Ovary (tissue), 9 donors: ENCODE measurements around the gene APBA3. TPM values are rescaled to one million over a fixed set of nuclear protein-coding genes. Genes with fewer than 3 reads are reported as not detected.

Source experiments
- DNase-seq, 5 donors: peaks; one replicate each; pipeline ENCODE4 v3.0.0-alpha.2; 2019 to 2020
- H3K27ac ChIP-seq, 2 donors: fragments of 200-600 bp; one replicate each; pipeline versions ENCODE4 v1.5.1 to v1.8.0; 2019 to 2022
- H3K27me3 ChIP-seq: fragments of 200-600 bp; one replicate; pipeline ENCODE4 v1.8.0; 2022
- H3K36me3 ChIP-seq: fragments of 200-600 bp; sonication (generic); one replicate; pipeline ENCODE4 v1.5.1; 2019
- H3K4me1 ChIP-seq: one replicate; pipeline ENCODE4 v1.8.1; 2013; ENCODE audit warnings: mild to moderate bottlenecking, moderate library complexity; ENCODE audit not compliant: insufficient read depth
- H3K4me3 ChIP-seq: fragments of 200-600 bp; sonication (generic); one replicate; pipeline ENCODE4 v1.5.1; 2017
- H3K9me3 ChIP-seq, 2 donors: fragments of 200-600 bp in 1 of 2; sonication (generic) in 1 of 2; one replicate each; pipeline versions ENCODE4 v1.5.1 to v1.8.1; 2013 to 2019; ENCODE audit warnings: mild to moderate bottlenecking in 1 of 2, moderate library complexity in 1 of 2
- CTCF ChIP-seq, 3 donors: fragments of 450-650 bp in 2 of 3; fragments of 200-600 bp in 1 of 3; IDR thresholded peaks; one replicate each; pipeline versions ENCODE4 v1.5.1 to v1.8.0; 2016 to 2022; ENCODE audit warnings: antibody characterized with exemption in 3 of 3, mild to moderate bottlenecking in 1 of 3
- EP300 ChIP-seq: sonication (generic); formaldehyde crosslinking; IDR thresholded peaks from one replicate; pipeline ENCODE4 v1.6.1; 2017; ENCODE audit warnings: antibody characterized with exemption
- POLR2A ChIP-seq: fragments of 450-650 bp; IDR thresholded peaks from one replicate; pipeline ENCODE4 v1.6.1; 2017; ENCODE audit warnings: antibody characterized with exemption, mild to moderate bottlenecking, moderate library complexity
- WGBS, 3 donors: extraction: QIAGEN DNeasy Blood & Tissue Kit in 1 of 3; methylation state at CpG; one replicate each; pipeline versions ENCODE4 v1.1.5 to v1.1.7; 2013 to 2017; 5-methylcytosine and 5-hydroxymethylcytosine counted together
- intact Hi-C, 4 donors: fragments of 100-400 bp; cut with DNase I; formaldehyde crosslinking; loops; one replicate each; pipeline versions ENCODE4 v1.11.0 to v1.15.1; 2022 to 2023
- polyA plus RNA-seq, 2 donors: library from polyadenylated mRNA; stranded (reverse); fragments of 200-250 nt in 1 of 2; fragments of 350-450 nt in 1 of 2; fragmentation: Illumina TruSeq in 1 of 2; extraction: RNeasy Lipid Tissue Mini Kit (QIAGEN cat#74804) in 1 of 2; gene quantifications; one replicate each; pipeline ENCODE4 v1.2.3, GENCODE V29; 2013 to 2014
- total RNA-seq, 7 donors: library from RNA; depleted of rRNA in 2 of 7; stranded (reverse); fragments of >200 nt in 2 of 7; fragmentation: NEBNext Ultra II Directional in 3 of 7; extraction: Animal tissue kit (Norgen Biotek cat#: 25700) in 3 of 7; gene quantifications; one replicate each; pipeline versions ENCODE4 v1.1.0 to v1.2.4, GENCODE V29; 2016 to 2023
- donor health status: DM: no; HTN: no; CAD: no; lungs with moderate emphysema.
- donor health status: DM: no; HTN: no; CAD: no.
- donor health status: Bipolar disorder and iron deficiency.
- donor health status: DM: yes; HTN: yes; CAD: no.
- donor health status: DM: no; HTN: no; CAD: no.
- donor health status: DM: yes; HTN: yes; CAD: no.

Gene APBA3
- total and polyA plus RNA-seq, 9 donors = 0.88 to 25.4 (median 20.2) TPM

GRCh38 chr19:3725121-3725520 is 36.4 kb downstream of the APBA3 start:
- WGBS, 3 donors = 58 to 60% (median 60%) methylated on average over 3 of the region's 3 CpGs
- Histone ChIP-seq H3K27ac (no peak overlapping the region), H3K4me3 (no peak overlapping the region), H3K4me1 (no peaks in the 10 kb centered on the region), H3K27me3 (no peaks in the 10 kb centered on the region), H3K9me3 (no peaks in the 10 kb centered on the region), H3K36me3 (no peaks in the 10 kb centered on the region)
- TF ChIP-seq CTCF (IDR thresholded peaks at IDR 0.05) (no peak), EP300 (no peak), POLR2A (no peak)
- DNase-seq = no peak
- intact Hi-C loops = no loop called here

- Histone ChIP-seq H3K27me3 (peaks cover 2% of the 10 kb centered on the region), H3K27ac (no peak overlapping the region), H3K4me1 (no peaks in the 10 kb centered on the region), H3K36me3 (no peaks in the 10 kb centered on the region), H3K9me3 (no peaks in the 10 kb centered on the region), H3K4me3 (no peak overlapping the region)
- no peak for DNase-seq
- intact Hi-C loops = no loop called here
- 19 to 34% (median 24%) methylated on average over 8 of the region's 8 CpGs for WGBS, 3 donors
- TF ChIP-seq CTCF (IDR thresholded peaks at IDR 0.05) (no peak), EP300 (no peak)
Measured at GRCh38 chr19:3723883-3724282, 37.6 kb downstream of the APBA3 start.

GRCh38 chr19:3723110-3723488 is 38.4 kb downstream of the APBA3 start:
- Histone ChIP-seq H3K4me1 (no peaks in the 10 kb centered on the region), H3K36me3 (no peaks in the 10 kb centered on the region), H3K9me3 (no peaks in the 10 kb centered on the region), H3K27ac (no peak overlapping the region), H3K4me3 (no peak overlapping the region), H3K27me3 (peaks cover 2% of the 10 kb centered on the region)
- 68 to 71% (median 68%) methylated on average over 5 of the region's 5 CpGs for WGBS, 3 donors
- intact Hi-C loops = no loop called here
- TF ChIP-seq EP300 (no peak), POLR2A (no peak)
- no peak for DNase-seq

GRCh38 chr19:3722443-3723109 is 38.9 kb downstream of the APBA3 start:
- Histone ChIP-seq H3K27ac (no peak overlapping the region), H3K27me3 (peaks cover 2% of the 10 kb centered on the region), H3K36me3 (no peaks in the 10 kb centered on the region), H3K9me3 (no peaks in the 10 kb centered on the region), H3K4me1 (no peaks in the 10 kb centered on the region), H3K4me3 (peak overlapping the region; percentile 14)
- WGBS, 3 donors = 1 to 7% (median 2%) methylated on average over 26 to 30 of the region's 30 CpGs
- TF ChIP-seq CTCF (IDR thresholded peaks at IDR 0.05) (no peak), EP300 (no peak), POLR2A (no peak)
- no peak for DNase-seq
- intact Hi-C loops = no loop called here

GRCh38 chr19:3721887-3722442 is 39.5 kb downstream of the APBA3 start:
- H3K27me3 ChIP-seq = peaks cover 2% of the 10 kb centered on the region
- TF ChIP-seq EP300 (no peak), CTCF (IDR thresholded peaks at IDR 0.05) (no peak), POLR2A (no peak)
- H3K27ac ChIP-seq = no peak overlapping the region
- H3K4me1 ChIP-seq = no peaks in the 10 kb centered on the region
- intact Hi-C loops = no loop called here
- H3K36me3 ChIP-seq = no peaks in the 10 kb centered on the region
- H3K4me3 ChIP-seq = peak overlapping the region; percentile 14
- no peak for DNase-seq
- H3K9me3 ChIP-seq = no peaks in the 10 kb centered on the region
- WGBS, 3 donors = 1 to 2% (median 2%) methylated on average over 26 of the region's 26 CpGs
